Dendritic cell treated with granulocyte-macrophage colony-stimulating factor and Interleukin-4, amounts not matched to agents 40 ng/mL and 50 ng/mL, for 4 days (primary cell): Measurements from ENCODE around the gene HABP4.
A peak's percentile ranks its signal among the peaks of the same experiment; 100 is the strongest.

Source experiments
- H3K27ac Mint-ChIP-seq: one replicate; pipeline ENCODE4 v1.8.0; 2022; ENCODE audit warnings: mild to moderate bottlenecking, mixed read lengths
- H3K27me3 Mint-ChIP-seq: one replicate; pipeline ENCODE4 v1.8.0; 2022; ENCODE audit warnings: mild to moderate bottlenecking, mixed read lengths
- H3K36me3 Mint-ChIP-seq: one replicate; pipeline ENCODE4 v1.8.0; 2022; ENCODE audit warnings: low read depth, mixed read lengths
- H3K4me1 Mint-ChIP-seq: one replicate; pipeline ENCODE4 v1.8.0; 2022; ENCODE audit warnings: low read depth, mixed read lengths
- H3K4me3 Mint-ChIP-seq: one replicate; pipeline ENCODE4 v1.8.0; 2022; ENCODE audit warnings: mild to moderate bottlenecking, moderate library complexity, mixed read lengths
- H3K9me3 Mint-ChIP-seq: one replicate; pipeline ENCODE4 v1.8.0; 2022; ENCODE audit warnings: mixed read lengths
- intact Hi-C: fragments of 100-400 bp; cut with micrococcal nuclease; formaldehyde crosslinking; loops from one replicate; pipeline ENCODE4 v1.15.0; 2022

Gene HABP4

DNA sequence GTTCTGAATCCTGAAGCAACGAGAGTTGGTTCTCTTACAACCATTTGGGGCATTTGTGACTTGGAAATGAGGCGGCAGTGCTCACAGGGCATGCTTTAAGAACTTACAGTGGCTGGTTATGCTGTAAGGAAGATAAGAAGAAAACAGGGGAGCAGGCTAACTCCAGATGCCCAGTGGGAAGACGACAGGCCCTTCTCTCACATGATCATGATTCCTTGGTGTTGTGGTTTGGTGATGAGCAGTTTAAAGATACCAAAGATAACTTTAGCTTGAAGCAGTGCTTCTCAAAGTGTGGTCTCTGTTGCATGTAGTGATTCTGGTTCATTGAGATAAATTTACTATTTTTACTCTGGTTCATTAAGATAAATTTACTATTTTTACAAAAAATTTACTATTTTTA lies 2.6 kb upstream of the HABP4 start:
- intact Hi-C loops, result loop anchor here (10.0 kb wide), 1 partner anchor 407 kb away; the partner anchor contains the start of gene ZNF782
- H3K4me1 Mint-ChIP-seq, result peaks cover 19% of the 10 kb centered on the region
- no peak overlapping the region for H3K27ac Mint-ChIP-seq
- H3K36me3 Mint-ChIP-seq, result no peaks in the 10 kb centered on the region
- H3K9me3 Mint-ChIP-seq, result no peaks in the 10 kb centered on the region
- H3K4me3 Mint-ChIP-seq, result no peak overlapping the region
- H3K27me3 Mint-ChIP-seq, result peaks cover 43% of the 10 kb centered on the region

DNA sequence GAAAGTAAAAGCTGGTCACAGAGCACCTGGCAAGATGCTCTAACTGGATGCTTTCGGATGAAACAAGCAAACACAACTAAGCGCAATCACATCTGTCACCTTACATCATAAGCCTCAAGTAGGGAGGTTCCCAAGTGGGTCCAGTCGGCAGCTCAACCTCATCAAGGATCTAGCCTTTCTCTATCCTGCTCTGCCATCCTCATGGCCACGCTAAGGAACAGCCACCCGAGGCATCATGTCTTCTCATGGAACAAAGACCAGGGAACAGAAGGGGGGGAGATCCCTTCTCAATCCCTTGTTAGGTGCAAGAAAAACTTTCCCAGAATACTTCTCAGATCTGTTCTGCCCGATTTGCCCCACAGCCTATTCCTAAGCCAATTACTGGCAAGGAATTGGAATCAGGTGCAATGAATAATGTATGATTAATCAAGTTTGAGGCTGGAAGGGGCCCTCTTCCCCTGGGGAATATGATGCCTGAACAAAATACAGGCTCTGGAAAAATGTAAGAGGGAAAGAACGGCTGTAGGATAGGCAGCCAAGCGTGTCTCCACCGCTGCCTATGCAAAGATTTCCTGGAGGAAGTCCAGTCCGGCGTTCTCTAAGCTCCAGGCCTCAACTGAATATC lies 1.3 kb upstream of the HABP4 start:
- H3K9me3 Mint-ChIP-seq, result no peaks in the 10 kb centered on the region
- H3K4me3 Mint-ChIP-seq, result no peak overlapping the region
- peaks cover 52% of the 10 kb centered on the region for H3K27me3 Mint-ChIP-seq
- peaks cover 19% of the 10 kb centered on the region for H3K4me1 Mint-ChIP-seq
- no peaks in the 10 kb centered on the region for H3K36me3 Mint-ChIP-seq
- intact Hi-C loops, result loop anchor here (10.0 kb wide), 1 partner anchor 406 kb away; the partner anchor contains the start of gene ZNF782
- H3K27ac Mint-ChIP-seq, result no peak overlapping the region

DNA sequence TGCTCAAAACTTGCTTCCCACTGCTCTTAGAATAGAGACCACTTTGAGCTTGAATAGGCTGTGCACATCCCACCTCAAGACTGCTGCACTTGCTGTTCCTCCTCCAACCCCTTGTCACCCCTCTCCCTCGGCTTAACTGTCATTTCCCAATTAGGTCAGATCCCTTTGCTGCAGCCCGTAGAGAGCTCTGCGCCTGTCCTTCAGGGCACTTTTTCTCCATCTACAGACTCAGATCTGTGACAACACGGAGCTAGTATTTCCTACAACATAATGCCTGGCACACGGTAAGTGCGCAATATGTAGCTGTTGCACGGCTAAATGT lies 485 bp upstream of the HABP4 start:
- Mint-ChIP-seq H3K4me1 (peaks cover 19% of the 10 kb centered on the region), H3K27ac (no peak overlapping the region), H3K4me3 (peak overlapping the region; percentile 74), H3K27me3 (peaks cover 59% of the 10 kb centered on the region), H3K36me3 (no peaks in the 10 kb centered on the region), H3K9me3 (no peaks in the 10 kb centered on the region)
- intact Hi-C loops, result loop anchor here (10.0 kb wide), 1 partner anchor 405 kb away; the partner anchor contains the start of gene ZNF782

DNA sequence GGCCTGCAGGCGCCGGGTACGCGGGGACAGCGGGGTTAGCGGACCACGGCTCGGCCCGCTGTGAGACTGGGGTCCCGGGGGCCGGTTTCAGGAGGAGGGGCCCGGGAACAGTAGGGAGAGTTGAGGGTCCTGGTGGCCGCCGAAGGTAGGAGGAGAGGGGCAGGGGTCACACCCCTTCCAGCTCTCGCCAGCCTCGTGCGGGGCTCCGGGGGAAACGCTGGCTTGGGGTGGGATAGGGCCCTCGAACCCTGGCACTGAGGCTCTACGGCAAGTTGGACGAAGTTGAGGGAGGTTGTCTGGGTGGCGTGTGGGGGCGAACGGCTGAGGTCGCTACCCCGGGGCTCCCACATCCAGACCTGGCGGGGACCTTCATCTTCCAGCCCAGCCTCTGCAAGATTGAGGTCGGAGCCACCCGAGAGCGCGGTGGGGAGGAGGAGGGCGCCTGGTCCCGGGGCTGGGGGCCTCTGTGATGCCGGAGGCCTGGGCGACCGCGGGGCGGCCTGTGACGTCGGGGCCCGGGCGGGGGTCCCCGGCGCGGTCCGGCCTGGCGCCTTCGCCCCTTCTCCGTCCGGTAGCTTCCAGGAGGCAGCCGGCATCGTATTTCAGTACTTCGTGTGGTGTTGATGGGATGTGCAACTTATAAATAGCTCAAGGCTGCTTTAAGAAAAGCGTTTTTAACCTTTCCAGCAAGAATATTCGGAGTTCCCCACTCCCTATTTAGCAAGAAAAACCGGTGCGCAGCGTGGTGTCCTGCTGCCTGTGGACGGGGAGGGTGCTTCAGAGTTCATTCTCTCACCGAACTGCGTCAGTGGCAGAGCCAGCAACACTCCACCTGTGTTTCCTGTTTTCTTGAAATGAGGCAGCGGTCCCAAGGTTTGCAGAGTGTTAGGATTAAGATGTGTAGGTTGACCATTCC lies 902 bp downstream of the HABP4 start:
- peaks cover 19% of the 10 kb centered on the region for H3K4me1 Mint-ChIP-seq
- H3K4me3 Mint-ChIP-seq, result peak overlapping the region; percentile 74
- peaks cover 60% of the 10 kb centered on the region for H3K27me3 Mint-ChIP-seq
- intact Hi-C loops, result loop anchor here (1.0 to 10.0 kb wide), 3 partner anchors 33 to 204 kb away; partner anchors contain the start of genes PRXL2C and ZNF367
- no peaks in the 10 kb centered on the region for H3K36me3 Mint-ChIP-seq
- no peaks in the 10 kb centered on the region for H3K9me3 Mint-ChIP-seq
- peak overlapping the region; percentile 62 for H3K27ac Mint-ChIP-seq

DNA sequence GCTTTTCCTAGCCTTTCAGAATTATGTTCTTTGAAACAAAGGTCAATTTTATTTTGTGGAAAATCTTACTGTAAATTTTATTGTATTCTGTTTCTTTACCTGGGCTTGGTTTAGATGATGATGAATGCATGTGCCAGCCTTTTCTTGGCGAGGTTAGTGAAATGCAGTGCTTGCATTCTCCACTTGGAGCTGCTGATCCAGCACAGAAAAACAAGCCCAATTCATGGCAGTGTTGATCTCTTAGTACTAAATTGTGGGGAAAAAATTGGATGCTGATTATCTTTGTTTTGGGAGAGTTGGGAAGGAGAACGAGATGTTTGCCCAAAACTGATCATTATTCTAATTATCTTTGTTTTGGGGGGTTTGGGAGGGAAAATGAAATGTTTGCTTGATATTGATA lies 3.7 kb downstream of the HABP4 start:
- Mint-ChIP-seq H3K4me1 (peaks cover 19% of the 10 kb centered on the region), H3K36me3 (no peaks in the 10 kb centered on the region), H3K27ac (no peak overlapping the region), H3K27me3 (peaks cover 46% of the 10 kb centered on the region), H3K4me3 (no peak overlapping the region), H3K9me3 (no peaks in the 10 kb centered on the region)
- intact Hi-C loops, result loop anchor here (10.0 kb wide), 1 partner anchor 111 kb away; no protein-coding TSS in a partner anchor

DNA sequence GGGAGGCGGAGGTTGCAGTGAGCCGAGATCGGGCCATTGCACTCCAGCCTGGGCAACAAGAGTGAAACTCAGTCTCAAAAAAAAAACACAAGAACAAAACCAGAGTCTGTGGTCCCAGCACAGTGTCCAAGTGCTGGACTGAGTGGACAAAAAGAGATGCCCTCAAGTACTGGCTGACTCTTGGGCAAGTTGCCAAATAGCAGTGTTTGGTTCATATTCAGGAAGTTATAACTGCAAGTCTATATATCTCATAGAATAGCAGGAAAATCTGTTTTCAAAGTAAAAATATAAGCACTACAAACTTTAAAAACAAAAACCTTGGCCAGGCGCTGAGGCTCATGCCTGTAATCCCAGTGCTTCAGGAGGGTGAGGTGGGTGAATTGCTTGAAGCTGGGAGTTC lies 7.3 kb downstream of the HABP4 start:
- Mint-ChIP-seq H3K9me3 (no peaks in the 10 kb centered on the region), H3K36me3 (no peaks in the 10 kb centered on the region), H3K4me1 (no peaks in the 10 kb centered on the region), H3K4me3 (no peak overlapping the region), H3K27me3 (peaks cover 19% of the 10 kb centered on the region), H3K27ac (no peak overlapping the region)
- intact Hi-C loops, result loop anchor here (10.0 kb wide), 1 partner anchor 108 kb away; no protein-coding TSS in a partner anchor

DNA sequence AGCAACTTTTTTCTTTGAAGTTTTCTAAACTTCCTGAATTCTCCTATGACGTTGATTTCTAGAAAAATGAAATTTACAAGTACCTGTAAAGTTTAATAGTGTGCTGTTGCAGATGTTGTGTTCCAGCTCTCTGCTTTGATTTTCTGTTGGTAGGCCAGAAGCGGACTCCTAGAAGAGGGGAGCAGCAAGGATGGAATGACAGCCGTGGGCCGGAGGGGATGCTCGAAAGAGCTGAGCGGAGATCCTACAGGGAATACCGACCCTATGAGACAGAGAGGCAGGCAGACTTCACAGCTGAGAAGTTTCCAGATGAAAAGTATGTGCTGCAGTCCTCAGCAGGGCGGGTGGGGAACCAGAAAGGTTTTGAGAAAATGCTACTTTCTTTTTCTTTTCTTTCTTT lies 8.3 kb downstream of the HABP4 start:
- Mint-ChIP-seq H3K4me3 (no peak overlapping the region), H3K9me3 (no peaks in the 10 kb centered on the region), H3K36me3 (no peaks in the 10 kb centered on the region), H3K27me3 (peaks cover 12% of the 10 kb centered on the region), H3K27ac (no peak overlapping the region), H3K4me1 (no peaks in the 10 kb centered on the region)
- intact Hi-C loops, result loop anchor here (10.0 kb wide), 1 partner anchor 107 kb away; no protein-coding TSS in a partner anchor

DNA sequence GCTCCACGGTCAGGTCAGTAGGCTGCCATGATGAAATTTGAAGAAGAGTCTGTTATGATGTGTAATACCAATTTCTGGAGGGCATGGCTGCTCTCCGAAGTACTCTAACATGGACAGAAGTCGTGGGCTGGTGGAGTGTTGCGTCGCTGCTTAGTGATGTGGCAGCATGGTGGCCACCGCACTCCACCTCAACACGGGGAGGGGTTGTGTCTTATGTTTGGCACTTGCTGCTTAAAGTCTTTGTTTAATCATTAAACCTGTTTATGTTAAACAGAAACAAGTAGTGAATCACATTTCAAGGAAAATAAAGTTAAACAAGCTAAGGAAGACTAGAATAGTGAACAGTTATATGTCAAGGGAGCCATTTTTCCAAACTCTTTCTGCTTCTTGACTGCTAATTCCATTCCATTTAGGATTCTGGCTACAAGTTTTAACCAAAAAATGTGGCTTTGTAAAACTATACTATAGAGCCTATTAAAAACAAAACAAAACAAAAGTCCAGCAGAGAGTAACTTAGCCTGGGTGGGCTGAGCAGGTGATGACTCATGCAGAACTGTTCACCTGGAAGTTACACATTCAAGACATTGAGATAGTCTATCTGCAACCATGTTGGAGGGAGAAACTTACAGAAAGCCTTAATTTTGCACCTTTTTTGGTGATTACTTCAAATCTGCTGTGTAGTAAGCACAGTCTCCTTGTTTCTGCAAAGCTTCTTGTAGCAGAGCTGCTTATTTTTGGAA lies 9.5 kb downstream of the HABP4 start:
- intact Hi-C loops, result loop anchor here (10.0 kb wide), 1 partner anchor 105 kb away; no protein-coding TSS in a partner anchor
- no peak overlapping the region for H3K27ac Mint-ChIP-seq
- no peaks in the 10 kb centered on the region for H3K9me3 Mint-ChIP-seq
- no peaks in the 10 kb centered on the region for H3K4me1 Mint-ChIP-seq
- H3K4me3 Mint-ChIP-seq, result no peak overlapping the region
- H3K27me3 Mint-ChIP-seq, result peaks cover 2% of the 10 kb centered on the region
- no peaks in the 10 kb centered on the region for H3K36me3 Mint-ChIP-seq

DNA sequence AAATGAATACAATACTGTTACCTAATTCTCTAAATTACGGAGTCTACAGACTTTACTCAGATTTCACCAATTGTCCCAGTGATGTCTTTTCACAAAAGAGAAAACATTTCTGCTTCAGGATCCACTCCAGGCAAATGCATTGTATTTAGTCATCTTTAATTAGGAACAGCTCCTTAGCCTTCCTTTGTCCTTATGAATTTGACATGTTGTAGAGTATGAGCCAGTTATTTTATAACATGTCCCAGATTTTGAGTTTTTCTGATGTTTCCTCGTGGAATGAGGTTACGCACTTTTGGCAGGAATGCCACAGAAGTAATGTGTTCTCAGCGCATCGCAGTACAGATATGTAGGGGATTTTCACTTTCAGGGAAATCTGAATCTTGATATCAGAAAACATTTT lies 10.5 kb downstream of the HABP4 start:
- Mint-ChIP-seq H3K27me3 (no peaks in the 10 kb centered on the region), H3K9me3 (no peaks in the 10 kb centered on the region), H3K27ac (no peak overlapping the region), H3K4me1 (no peaks in the 10 kb centered on the region), H3K4me3 (no peak overlapping the region), H3K36me3 (no peaks in the 10 kb centered on the region)
- intact Hi-C loops, result no loop called here

DNA sequence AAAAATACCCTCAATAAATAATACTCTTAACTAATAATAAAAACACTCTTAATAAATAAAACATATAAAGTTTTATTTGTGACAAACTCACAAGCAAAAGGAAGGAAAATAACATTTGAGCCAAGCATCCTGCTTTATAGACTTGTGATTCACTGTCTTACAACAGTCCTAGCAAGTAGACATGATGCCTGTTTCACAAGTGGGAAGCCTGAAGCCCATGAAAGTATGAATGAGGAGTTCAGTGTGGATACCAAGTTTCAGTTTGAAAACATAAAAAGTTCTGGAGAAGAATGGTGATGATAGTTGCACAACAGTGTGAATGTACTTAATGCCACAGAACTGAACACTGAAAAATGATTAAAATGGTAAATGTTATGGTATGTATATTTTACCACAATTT lies 10.9 kb downstream of the HABP4 start:
- intact Hi-C loops, result no loop called here
- Mint-ChIP-seq H3K27me3 (no peaks in the 10 kb centered on the region), H3K4me1 (no peaks in the 10 kb centered on the region), H3K27ac (no peak overlapping the region), H3K9me3 (no peaks in the 10 kb centered on the region), H3K4me3 (no peak overlapping the region), H3K36me3 (no peaks in the 10 kb centered on the region)

DNA sequence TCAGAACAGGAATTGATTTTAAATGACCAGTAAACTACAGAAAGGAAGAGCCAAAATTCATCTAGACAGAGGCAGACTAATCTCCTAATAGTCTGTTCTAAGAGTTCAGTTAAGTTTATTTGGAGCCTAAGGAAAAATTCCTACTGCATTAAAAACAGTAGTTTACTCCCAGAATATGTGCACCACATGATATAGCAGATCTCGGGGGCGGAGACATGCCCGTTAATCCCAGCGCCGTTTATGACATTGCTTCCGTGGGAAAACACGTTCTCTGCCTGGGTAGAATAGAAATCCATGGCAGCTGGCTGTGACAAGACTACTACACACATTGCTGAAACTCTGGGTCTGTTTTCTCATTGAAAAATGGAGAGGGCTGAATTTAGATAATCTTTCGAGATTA lies 11.4 kb downstream of the HABP4 start:
- intact Hi-C loops, result no loop called here
- no peak overlapping the region for H3K4me3 Mint-ChIP-seq
- no peak overlapping the region for H3K27ac Mint-ChIP-seq
- no peaks in the 10 kb centered on the region for H3K27me3 Mint-ChIP-seq
- H3K36me3 Mint-ChIP-seq, result no peaks in the 10 kb centered on the region
- no peaks in the 10 kb centered on the region for H3K4me1 Mint-ChIP-seq
- no peaks in the 10 kb centered on the region for H3K9me3 Mint-ChIP-seq

DNA sequence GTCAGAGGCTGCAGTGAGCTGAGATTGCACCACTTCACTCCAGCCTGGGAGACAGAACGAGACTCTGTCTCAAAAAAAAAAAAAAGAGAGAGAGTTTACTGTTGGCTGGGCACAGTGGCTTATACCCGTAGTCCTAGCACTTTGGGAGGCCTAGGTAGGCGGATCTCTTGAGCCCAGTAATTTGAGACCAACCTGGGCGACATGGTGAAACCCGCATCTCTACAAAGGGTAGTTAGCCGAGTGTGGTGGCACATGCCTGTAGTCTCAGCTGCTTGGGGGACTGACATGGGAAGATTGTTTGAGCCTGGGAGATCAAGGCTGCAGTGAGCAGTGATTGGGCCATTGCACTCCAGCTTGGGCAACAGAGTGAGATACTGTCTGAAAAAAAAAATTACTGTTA lies 12.6 kb downstream of the HABP4 start:
- Mint-ChIP-seq H3K9me3 (no peaks in the 10 kb centered on the region), H3K27ac (no peak overlapping the region), H3K4me3 (no peak overlapping the region), H3K36me3 (no peaks in the 10 kb centered on the region), H3K27me3 (no peaks in the 10 kb centered on the region), H3K4me1 (no peaks in the 10 kb centered on the region)
- intact Hi-C loops, result no loop called here

DNA sequence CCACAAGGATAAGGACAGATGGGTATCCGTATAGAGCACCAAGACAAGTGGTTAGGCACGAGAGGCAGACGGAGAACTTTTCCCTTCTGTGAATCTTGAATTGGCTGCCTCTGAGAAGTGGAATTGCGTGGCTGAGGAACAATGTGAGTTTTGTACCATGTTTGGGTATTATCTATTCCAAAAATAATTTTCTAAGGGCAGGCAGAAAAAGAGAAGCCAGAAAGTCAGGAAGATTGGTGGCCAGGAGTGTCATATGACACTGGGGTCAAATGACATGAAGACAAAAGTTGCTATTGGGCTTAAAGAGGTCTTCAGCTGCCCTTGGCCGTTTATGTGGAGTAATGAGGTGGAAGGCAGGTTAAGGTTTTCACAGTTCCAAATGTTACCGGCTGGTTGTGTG lies 14.5 kb downstream of the HABP4 start:
- Mint-ChIP-seq H3K27me3 (no peaks in the 10 kb centered on the region), H3K4me3 (no peak overlapping the region), H3K27ac (no peak overlapping the region), H3K4me1 (no peaks in the 10 kb centered on the region), H3K9me3 (no peaks in the 10 kb centered on the region), H3K36me3 (no peaks in the 10 kb centered on the region)
- intact Hi-C loops, result no loop called here

DNA sequence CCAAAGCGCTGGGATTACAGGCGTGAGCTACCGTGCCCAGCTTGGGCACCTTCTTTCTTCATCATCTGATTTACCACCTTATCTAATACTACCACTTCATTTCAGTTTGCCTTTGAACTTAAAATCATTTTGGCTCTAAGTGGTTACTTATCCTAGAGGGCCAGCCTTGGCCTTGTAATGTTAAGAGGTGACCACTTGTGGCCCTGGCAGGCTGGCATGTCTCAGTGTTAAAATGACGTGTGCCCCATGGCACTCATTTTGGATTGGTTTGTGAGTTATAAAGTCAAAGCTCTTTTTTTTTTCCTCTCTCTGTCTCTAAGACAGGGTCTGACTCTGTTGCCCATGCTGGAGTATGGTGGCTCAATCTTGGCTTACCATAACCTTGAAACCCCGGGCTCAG lies 17.8 kb downstream of the HABP4 start:
- Mint-ChIP-seq H3K9me3 (no peaks in the 10 kb centered on the region), H3K4me3 (no peak overlapping the region), H3K4me1 (no peaks in the 10 kb centered on the region), H3K27me3 (no peaks in the 10 kb centered on the region), H3K27ac (no peak overlapping the region), H3K36me3 (peaks cover 6% of the 10 kb centered on the region)
- intact Hi-C loops, result no loop called here
